Measurements from ENCODE around the gene HIPK4.

DNA sequence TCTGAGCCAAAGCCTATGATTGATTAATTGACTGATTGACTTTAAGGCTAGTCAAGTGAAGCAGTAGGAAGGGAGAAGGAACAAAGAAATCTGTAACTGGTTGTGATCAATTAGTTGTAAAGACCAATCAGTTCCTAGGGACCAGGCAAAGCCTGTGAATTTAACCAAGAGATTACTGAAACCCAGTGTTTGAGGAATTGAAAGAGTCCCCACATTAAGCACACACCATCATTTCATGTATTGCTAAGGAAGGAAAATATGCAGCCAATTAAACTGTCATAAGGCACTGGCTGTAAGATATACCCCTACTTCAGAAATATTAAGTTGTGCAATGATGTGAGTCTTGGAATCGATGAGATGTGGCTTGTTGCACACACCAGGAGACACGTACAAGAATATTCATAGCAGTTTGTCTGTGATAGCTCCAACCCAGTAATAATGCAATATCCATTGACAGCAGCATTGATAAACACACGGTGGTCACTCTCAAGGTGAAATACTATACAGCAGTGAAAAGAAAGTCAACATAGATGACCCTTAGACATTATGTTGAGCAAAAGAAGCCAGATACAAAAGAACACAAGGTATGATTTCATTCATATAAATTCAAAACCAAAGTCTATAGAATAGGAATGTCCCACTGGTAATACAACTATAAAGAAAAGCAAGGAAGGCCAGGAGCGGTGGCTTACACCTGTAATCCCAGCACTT lies 50.8 kb downstream of the HIPK4 start:
- TF ChIP-seq OSR1 (CRISPR knock-in tag; IDR thresholded peaks at IDR 0.05) (no peak), ZNF70 (CRISPR knock-in tag; IDR thresholded peaks at IDR 0.05) (no peak), ESRRG (CRISPR knock-in tag; IDR thresholded peaks at IDR 0.05) (no peak), RARB (CRISPR knock-in tag; IDR thresholded peaks at IDR 0.05) (no peak), BACH2 (CRISPR knock-in tag; IDR thresholded peaks at IDR 0.05; ENCODE audit: borderline replicate concordance) (no peak), ZC3H10 (CRISPR knock-in tag; IDR thresholded peaks at IDR 0.05) (no peak), GLIS3 (CRISPR knock-in tag; IDR thresholded peaks at IDR 0.05) (no peak), ZNF8 (CRISPR knock-in tag; IDR thresholded peaks at IDR 0.05) (no peak), ISL1 (CRISPR knock-in tag; IDR thresholded peaks at IDR 0.05) (no peak), ZNF565 (CRISPR knock-in tag; conservative IDR thresholded peaks at IDR 0.05; ENCODE audit: low read depth) (no peak), TOX (CRISPR knock-in tag; IDR thresholded peaks at IDR 0.05; ENCODE audit: borderline replicate concordance) (no peak), ARNTL (CRISPR knock-in tag; IDR thresholded peaks at IDR 0.05; ENCODE audit: borderline replicate concordance, low read depth) (no peak), ZFP3 (CRISPR knock-in tag; IDR thresholded peaks at IDR 0.05) (no peak)
- TF ChIP-seq, protein P1, sequence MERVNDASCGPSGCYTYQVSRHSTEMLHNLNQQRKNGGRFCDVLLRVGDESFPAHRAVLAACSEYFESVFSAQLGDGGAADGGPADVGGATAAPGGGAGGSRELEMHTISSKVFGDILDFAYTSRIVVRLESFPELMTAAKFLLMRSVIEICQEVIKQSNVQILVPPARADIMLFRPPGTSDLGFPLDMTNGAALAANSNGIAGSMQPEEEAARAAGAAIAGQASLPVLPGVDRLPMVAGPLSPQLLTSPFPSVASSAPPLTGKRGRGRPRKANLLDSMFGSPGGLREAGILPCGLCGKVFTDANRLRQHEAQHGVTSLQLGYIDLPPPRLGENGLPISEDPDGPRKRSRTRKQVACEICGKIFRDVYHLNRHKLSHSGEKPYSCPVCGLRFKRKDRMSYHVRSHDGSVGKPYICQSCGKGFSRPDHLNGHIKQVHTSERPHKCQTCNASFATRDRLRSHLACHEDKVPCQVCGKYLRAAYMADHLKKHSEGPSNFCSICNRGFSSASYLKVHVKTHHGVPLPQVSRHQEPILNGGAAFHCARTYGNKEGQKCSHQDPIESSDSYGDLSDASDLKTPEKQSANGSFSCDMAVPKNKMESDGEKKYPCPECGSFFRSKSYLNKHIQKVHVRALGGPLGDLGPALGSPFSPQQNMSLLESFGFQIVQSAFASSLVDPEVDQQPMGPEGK (CRISPR knock-in tag; IDR thresholded peaks at IDR 0.05; ENCODE audit: borderline replicate concordance) = no peak
